ENCODE results near the gene EFHD1.
"Not testable (repeated sequence)": the region's sequence is repeated elsewhere in the genome, so short reads cannot be mapped to it uniquely, and the experiment has no call there.

EFHD1 gene

GRCh38 chr2:232653441-232653840 is 20.0 kb downstream of the EFHD1 start:
- DNase-seq, result no peak

GRCh38 chr2:232655392-232655791 is 22.0 kb downstream of the EFHD1 start:
- no peak for DNase-seq

GRCh38 chr2:232658217-232658785 is 24.9 kb downstream of the EFHD1 start:
- DNase-seq, result no peak

- no peak for DNase-seq
Observed at GRCh38 chr2:232659359-232659758, 26.0 kb downstream of the EFHD1 start.

GRCh38 chr2:232662486-232663260 is 29.3 kb downstream of the EFHD1 start:
- no peak for DNase-seq

- DNase-seq, result no peak
Observed at GRCh38 chr2:232666051-232666805, 32.8 kb downstream of the EFHD1 start.

GRCh38 chr2:232667989-232668583 is 34.7 kb downstream of the EFHD1 start:
- DNase-seq, result no peak

- no peak for DNase-seq
Observed at GRCh38 chr2:232668805-232669444, 35.5 kb downstream of the EFHD1 start.

- no peak for DNase-seq
Observed at GRCh38 chr2:232672588-232672987, 39.2 kb downstream of the EFHD1 start.

GRCh38 chr2:232674491-232674890 is 41.1 kb downstream of the EFHD1 start:
- no peak for DNase-seq

GRCh38 chr2:232675381-232675780 is 42.0 kb downstream of the EFHD1 start:
- no peak for DNase-seq

GRCh38 chr2:232680006-232680405 is 46.6 kb downstream of the EFHD1 start:
- no peak for DNase-seq

- DNase-seq, result no peak
Observed at GRCh38 chr2:232681527-232681926, 48.1 kb downstream of the EFHD1 start.

GRCh38 chr2:232683368-232683767 is 50.0 kb downstream of the EFHD1 start:
- DNase-seq, result no peak

GRCh38 chr2:232685391-232685790 is 52.0 kb downstream of the EFHD1 start:
- not testable (repeated sequence) for DNase-seq

GRCh38 chr2:232687382-232688160 is 54.2 kb downstream of the EFHD1 start:
- DNase-seq, result no peak

- DNase-seq, result no peak
Observed at GRCh38 chr2:232688201-232688600, 54.8 kb downstream of the EFHD1 start.

GRCh38 chr2:232689152-232689910 is 55.9 kb downstream of the EFHD1 start:
- peak; percentile 52 to 57 for DNase-seq

- DNase-seq, result not testable (repeated sequence)
Observed at GRCh38 chr2:232691117-232691516, 57.7 kb downstream of the EFHD1 start.

- no peak for DNase-seq
Observed at GRCh38 chr2:232693344-232693743, 59.9 kb downstream of the EFHD1 start.

GRCh38 chr2:232696609-232697058 is 63.2 kb downstream of the EFHD1 start:
- no peak for DNase-seq

All from SHP77 (cell line).